ENCODE measurements around the gene S100A4.
"Not testable (repeated sequence)": the region's sequence is repeated elsewhere in the genome, so short reads cannot be mapped to it uniquely, and the experiment has no call there.

S100A4 gene

GRCh38 chr1:153526132-153526543 is 19.5 kb downstream of the S100A4 start:
- Histone ChIP-seq H4K20me1 (ENCODE audit: insufficient read depth, low read length, poor library complexity, severe bottlenecking) (no peaks in the 10 kb centered on the region), H2AFZ (ENCODE audit: low read length) (no peak overlapping the region), H3K9me3 (ENCODE audit: insufficient read depth, low read depth, low read length) (no peaks in the 10 kb centered on the region), H3K36me3 (ENCODE audit: insufficient read depth, low read length) (no peaks in the 10 kb centered on the region), H3K27me3 (ENCODE audit: insufficient read depth, low read length, poor library complexity, severe bottlenecking) (no peaks in the 10 kb centered on the region), H3K4me2 (ENCODE audit: low read depth, low read length, poor library complexity, severe bottlenecking) (no peak overlapping the region), H3K4me1 (ENCODE audit: insufficient read depth, low read length, poor library complexity, severe bottlenecking) (peaks cover 12% of the 10 kb centered on the region), H3K9me2 (replicated peaks; ENCODE audit: low read depth, low read length) (no peaks in the 10 kb centered on the region), H3F3A (ENCODE audit: low read depth) (peaks cover 4% of the 10 kb centered on the region), H3K9ac (ENCODE audit: low read depth, low read length, poor library complexity, severe bottlenecking) (no peak overlapping the region), H3K79me2 (ENCODE audit: insufficient read depth, low read length) (no peaks in the 10 kb centered on the region), H3K4me3 (ENCODE audit: low read length, poor library complexity, severe bottlenecking) (no peak overlapping the region)
- TF ChIP-seq CTCF (conservative IDR thresholded peaks at IDR 0.05; ENCODE audit: low read length) (no peak), EZH2phosphoT487 (IDR thresholded peaks at IDR 0.05; ENCODE audit: borderline replicate concordance) (no peak)

DNA sequence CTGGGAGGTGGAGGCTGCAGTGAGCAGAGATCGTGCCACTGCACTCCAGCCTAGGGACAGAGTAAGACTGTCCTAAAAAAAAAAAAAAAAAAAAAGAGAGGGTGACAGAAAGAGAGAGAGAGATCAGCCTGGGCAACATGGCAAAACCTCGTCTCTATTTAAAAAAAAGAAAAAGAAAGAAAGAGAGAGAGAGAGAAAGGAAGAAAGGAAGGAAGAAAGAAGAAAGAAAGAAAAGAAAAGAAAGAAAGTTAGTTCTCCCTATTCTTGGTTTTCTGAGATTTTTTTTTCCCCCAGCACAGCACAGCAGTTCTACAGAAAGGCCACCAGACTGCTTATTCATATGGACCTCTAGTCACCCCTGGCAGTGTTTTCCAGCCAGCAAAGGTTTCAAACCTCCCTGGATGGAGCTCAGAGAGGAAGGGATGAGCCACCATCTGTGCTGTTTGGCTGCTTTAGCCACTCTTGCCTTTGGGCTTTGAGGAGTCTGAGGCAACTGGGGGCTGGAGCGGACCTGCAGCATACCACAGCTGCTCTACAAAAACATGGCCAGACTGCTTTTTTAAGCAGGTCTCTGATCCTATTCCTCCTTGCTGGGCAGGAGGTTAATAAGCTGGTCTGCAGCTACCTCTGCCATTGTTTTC is 20.4 kb downstream of the S100A4 start:
- no peaks in the 10 kb centered on the region for H4K20me1 ChIP-seq (ENCODE audit: insufficient read depth, low read length, poor library complexity, severe bottlenecking)
- no peak overlapping the region for H3K9ac ChIP-seq (ENCODE audit: low read depth, low read length, poor library complexity, severe bottlenecking)
- no peaks in the 10 kb centered on the region for H3K79me2 ChIP-seq (ENCODE audit: insufficient read depth, low read length)
- no peak overlapping the region for H2AFZ ChIP-seq (ENCODE audit: low read length)
- H3F3A ChIP-seq (ENCODE audit: low read depth) = no peaks in the 10 kb centered on the region
- H3K4me2 ChIP-seq (ENCODE audit: low read depth, low read length, poor library complexity, severe bottlenecking) = no peak overlapping the region
- no peaks in the 10 kb centered on the region for H3K9me3 ChIP-seq (ENCODE audit: insufficient read depth, low read depth, low read length)
- TF ChIP-seq EZH2phosphoT487 (IDR thresholded peaks at IDR 0.05; ENCODE audit: borderline replicate concordance) (no peak), CTCF (conservative IDR thresholded peaks at IDR 0.05; ENCODE audit: low read length) (no peak)
- H3K4me3 ChIP-seq (ENCODE audit: low read length, poor library complexity, severe bottlenecking) = no peak overlapping the region
- no peaks in the 10 kb centered on the region for H3K27me3 ChIP-seq (ENCODE audit: insufficient read depth, low read length, poor library complexity, severe bottlenecking)
- peaks cover 4% of the 10 kb centered on the region for H3K4me1 ChIP-seq (ENCODE audit: insufficient read depth, low read length, poor library complexity, severe bottlenecking)
- no peaks in the 10 kb centered on the region for H3K36me3 ChIP-seq (ENCODE audit: insufficient read depth, low read length)
- no peaks in the 10 kb centered on the region for H3K9me2 ChIP-seq (replicated peaks; ENCODE audit: low read depth, low read length)

DNA sequence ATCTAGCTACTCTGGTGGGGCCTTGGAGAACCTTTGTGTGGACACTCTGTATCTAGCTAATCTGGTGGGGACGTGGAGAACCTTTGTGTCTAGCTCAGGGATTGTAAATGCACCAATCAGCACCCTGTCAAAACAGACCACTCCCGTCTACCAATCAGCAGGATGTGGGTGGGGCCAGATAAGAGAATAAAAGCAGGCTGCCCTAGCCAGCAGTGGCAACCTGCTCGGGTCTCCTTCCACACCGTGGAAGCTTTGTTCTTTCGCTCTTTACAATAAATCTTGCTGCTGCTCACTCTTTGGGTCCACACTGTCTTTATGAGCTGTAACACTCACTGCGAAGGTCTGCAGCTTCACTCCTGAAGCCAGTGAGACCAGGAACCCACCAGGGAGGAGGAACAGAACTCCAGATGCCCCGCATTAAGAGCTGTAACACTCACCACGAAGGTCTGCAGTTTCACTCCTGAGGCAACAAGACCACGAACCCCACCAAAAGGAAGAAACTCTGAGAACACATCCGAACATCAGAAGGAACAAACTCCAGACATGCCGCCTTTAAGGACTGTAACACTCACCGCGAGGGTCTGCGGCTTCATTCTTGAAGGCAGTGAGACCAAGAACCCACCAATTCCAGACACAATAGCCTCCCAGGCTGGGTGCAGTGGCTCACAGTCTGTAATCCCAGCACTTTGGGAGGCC is 23.1 kb downstream of the S100A4 start:
- not testable (repeated sequence) for H3K79me2 ChIP-seq (ENCODE audit: insufficient read depth, low read length); H3K36me3 ChIP-seq (ENCODE audit: insufficient read depth, low read length); H3K27me3 ChIP-seq (ENCODE audit: insufficient read depth, low read length, poor library complexity, severe bottlenecking); H3K4me1 ChIP-seq (ENCODE audit: insufficient read depth, low read length, poor library complexity, severe bottlenecking); H3F3A ChIP-seq (ENCODE audit: low read depth); H3K4me3 ChIP-seq (ENCODE audit: low read length, poor library complexity, severe bottlenecking); H3K4me2 ChIP-seq (ENCODE audit: low read depth, low read length, poor library complexity, severe bottlenecking); H3K9me3 ChIP-seq (ENCODE audit: insufficient read depth, low read depth, low read length); H3K9me2 ChIP-seq (replicated peaks; ENCODE audit: low read depth, low read length); H2AFZ ChIP-seq (ENCODE audit: low read length); H3K9ac ChIP-seq (ENCODE audit: low read depth, low read length, poor library complexity, severe bottlenecking); H4K20me1 ChIP-seq (ENCODE audit: insufficient read depth, low read length, poor library complexity, severe bottlenecking)

GRCh38 chr1:153521808-153522207 is 23.8 kb downstream of the S100A4 start:
- not testable (repeated sequence) for H3F3A ChIP-seq (ENCODE audit: low read depth); H3K27me3 ChIP-seq (ENCODE audit: insufficient read depth, low read length, poor library complexity, severe bottlenecking); H3K79me2 ChIP-seq (ENCODE audit: insufficient read depth, low read length); H3K9me3 ChIP-seq (ENCODE audit: insufficient read depth, low read depth, low read length); H4K20me1 ChIP-seq (ENCODE audit: insufficient read depth, low read length, poor library complexity, severe bottlenecking); H3K4me2 ChIP-seq (ENCODE audit: low read depth, low read length, poor library complexity, severe bottlenecking); H3K9me2 ChIP-seq (replicated peaks; ENCODE audit: low read depth, low read length); H3K36me3 ChIP-seq (ENCODE audit: insufficient read depth, low read length); H2AFZ ChIP-seq (ENCODE audit: low read length); H3K9ac ChIP-seq (ENCODE audit: low read depth, low read length, poor library complexity, severe bottlenecking); H3K4me3 ChIP-seq (ENCODE audit: low read length, poor library complexity, severe bottlenecking); H3K4me1 ChIP-seq (ENCODE audit: insufficient read depth, low read length, poor library complexity, severe bottlenecking)

Data from Loucy (cell line).